Upper lobe of left lung (tissue), 6 donors: Measurements from ENCODE around the gene NUDT16. TPM values are rescaled to one million over a fixed set of nuclear protein-coding genes. Genes with fewer than 3 reads are reported as not detected.
"Not testable (repeated sequence)": the region's sequence is repeated elsewhere in the genome, so short reads cannot be mapped to it uniquely, and the experiment has no call there.

Source experiments
- ATAC-seq, 2 donors: fragments of 200-7000 bp; cut with Tn5 transposase; one replicate each; pipeline ENCODE4 v1.9.1; 2022; ENCODE audit warnings: mild to moderate bottlenecking in 2 of 2, moderate library complexity in 2 of 2; ENCODE audit not compliant: low FRiP score in 2 of 2
- DNase-seq, 2 donors: peaks; one replicate each; pipeline ENCODE4 v3.0.0-alpha.2; 2019 to 2020
- H3K27ac ChIP-seq, 4 donors: fragments of 200-600 bp; sonication (generic); one replicate each; pipeline ENCODE4 v1.5.1; 2016 to 2019
- H3K27me3 ChIP-seq, 4 donors: fragments of 200-600 bp; sonication (generic); one replicate each; pipeline ENCODE4 v1.5.1; 2017 to 2019
- H3K36me3 ChIP-seq, 4 donors: fragments of 200-600 bp; sonication (generic); one replicate each; pipeline ENCODE4 v1.5.1; 2016 to 2019
- H3K4me1 ChIP-seq, 4 donors: fragments of 200-600 bp; sonication (generic); one replicate each; pipeline ENCODE4 v1.5.1; 2018 to 2019
- H3K4me3 ChIP-seq, 4 donors: fragments of 200-600 bp; sonication (generic); one replicate each; pipeline ENCODE4 v1.5.1; 2017 to 2019; ENCODE audit warnings: mild to moderate bottlenecking in 2 of 4, moderate library complexity in 1 of 4
- H3K9me3 ChIP-seq, 4 donors: fragments of 200-600 bp; sonication (generic); one replicate each; pipeline ENCODE4 v1.5.1; 2018 to 2019
- EP300 ChIP-seq, 4 donors: sonication (generic); formaldehyde crosslinking; IDR thresholded peaks; one replicate each; pipeline ENCODE4 v1.5.1; 2017; ENCODE audit warnings: antibody characterized with exemption in 4 of 4, control low read depth in 2 of 4
- POLR2A ChIP-seq, 4 donors: fragments of 450-650 bp; IDR thresholded peaks; one replicate each; pipeline ENCODE4 v1.5.1; 2016 to 2017; ENCODE audit warnings: antibody characterized with exemption in 4 of 4, mild to moderate bottlenecking in 2 of 4
- POLR2AphosphoS5 ChIP-seq, 2 donors: sonication (generic); formaldehyde crosslinking; IDR thresholded peaks; one replicate each; pipeline ENCODE4 v1.5.1; 2017; ENCODE audit warnings: antibody characterized with exemption in 2 of 2
- WGBS, 2 donors: methylation state at CpG; one replicate each; pipeline ENCODE4 v1.1.5; 2017 to 2018; 5-methylcytosine and 5-hydroxymethylcytosine counted together
- total RNA-seq, 6 donors: library from RNA; depleted of rRNA in 4 of 6; stranded (reverse); fragments of >200 nt in 4 of 6; gene quantifications; one replicate each; pipeline versions ENCODE4 v1.1.0 to v1.2.1, GENCODE V29; 2016 to 2021
- TF ChIP-seq, protein P1 (sequence below), 6 experiments: fragments of 450-650 bp in 4 of 6; fragments of 200-600 bp in 2 of 6; sonication (generic) in 2 of 6; IDR thresholded peaks; one replicate each; pipeline ENCODE4 v1.5.1; 2016 to 2019; ENCODE audit warnings: antibody characterized with exemption in 6 of 6
- donor health status: DM: no; HTN: no; CAD: no; lungs with moderate emphysema.
- donor health status: DM: no; HTN: yes; CAD: no; lungs with severe emphysema.

NUDT16 gene
- total RNA-seq, 6 donors from 2014 or later = 35.0 to 70.8 (median 63.4) TPM

DNA sequence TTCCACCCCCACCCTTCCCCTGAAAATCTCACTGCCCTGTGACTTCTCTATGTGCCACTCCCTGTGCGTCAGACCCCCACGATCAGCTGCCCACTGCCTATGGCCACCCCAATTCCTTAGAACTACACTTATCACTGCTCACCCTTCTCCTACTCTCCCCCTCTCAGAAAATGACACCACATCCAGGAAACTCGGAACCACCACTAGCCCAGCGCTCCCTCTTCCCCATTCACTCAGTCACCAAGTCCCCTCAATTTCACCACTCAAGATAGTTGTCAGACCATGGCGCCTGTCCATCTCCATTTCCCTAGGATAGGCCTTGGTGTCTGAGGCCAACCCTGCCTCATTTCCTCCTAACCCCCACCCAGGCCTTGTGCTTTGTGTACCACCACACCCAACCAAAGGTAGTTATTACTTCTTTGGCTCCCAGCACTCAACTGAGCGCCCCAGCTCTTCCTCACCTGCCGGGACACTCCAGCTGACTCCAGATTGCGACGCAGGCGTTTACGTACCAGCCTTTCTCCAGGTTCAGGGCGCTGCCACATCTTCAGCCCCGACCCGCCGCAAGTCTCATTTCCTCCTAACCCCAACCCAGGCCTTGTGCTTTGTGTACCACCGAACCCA lies 641 bp upstream of the NUDT16 start:
- ATAC-seq (peak in 1 of 2 donors; percentile 6), DNase-seq (peak in 1 of 2 donors; percentile 34)

DNA sequence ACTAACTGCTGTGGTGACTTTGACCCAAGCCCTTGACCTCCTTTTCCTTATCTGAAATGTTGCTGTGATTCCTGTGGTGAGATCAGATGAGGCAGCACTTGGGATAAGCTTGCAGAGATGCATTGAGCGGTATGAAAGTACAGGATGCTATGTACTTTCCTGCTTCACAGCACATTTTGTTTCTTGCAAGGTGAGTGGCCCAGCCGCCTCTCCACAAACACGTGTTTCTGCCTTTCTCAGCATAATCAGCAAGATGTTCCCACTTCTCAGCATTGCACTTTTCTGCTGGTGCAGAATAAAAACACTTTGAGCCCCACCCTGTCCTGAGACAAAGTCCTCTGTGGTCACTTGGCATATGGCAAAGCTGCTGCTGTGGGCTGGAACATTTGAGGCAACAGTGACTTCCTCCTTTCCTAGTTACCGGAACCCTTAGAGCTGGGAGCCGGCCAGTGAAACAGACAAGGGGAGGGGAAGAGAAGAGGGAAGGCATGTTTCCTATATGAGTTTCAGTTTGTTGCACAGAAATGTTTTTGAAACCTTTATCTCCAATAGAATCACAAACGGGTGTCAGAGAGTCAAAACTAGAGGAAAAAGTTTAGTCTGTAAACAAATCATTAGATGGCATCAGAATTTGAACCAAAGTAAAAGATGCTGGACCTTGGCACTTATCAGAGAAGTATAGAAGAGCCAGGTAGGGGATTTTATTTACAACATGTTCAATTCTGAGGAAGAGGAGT lies 5.0 kb downstream of the NUDT16 start:
- H3K4me3 ChIP-seq = no peak overlapping the region
- WGBS, 2 donors = 19 to 21% methylated on average over 6 of the region's 6 CpGs
- H3K4me1 ChIP-seq = peaks cover 55 to 63% (median 61%) of the 10 kb centered on the region in 4 donors
- H3K27ac ChIP-seq = peak overlapping the region; percentile 80 to 98 (median 88)
- no peaks in the 10 kb centered on the region for H3K9me3 ChIP-seq
- H3K36me3 ChIP-seq = peaks cover 0 to 23% (median 6%) of the 10 kb centered on the region in 4 donors
- TF ChIP-seq EP300 (IDR thresholded peaks at IDR 0.05) (peak; percentile 43 to 99 (median 96)), POLR2AphosphoS5 (IDR thresholded peaks at IDR 0.05) (peak; percentile 89), POLR2A (IDR thresholded peaks at IDR 0.05) (peak in 2 of 4 donors; percentile 21 to 50)
- TF ChIP-seq, protein P1, sequence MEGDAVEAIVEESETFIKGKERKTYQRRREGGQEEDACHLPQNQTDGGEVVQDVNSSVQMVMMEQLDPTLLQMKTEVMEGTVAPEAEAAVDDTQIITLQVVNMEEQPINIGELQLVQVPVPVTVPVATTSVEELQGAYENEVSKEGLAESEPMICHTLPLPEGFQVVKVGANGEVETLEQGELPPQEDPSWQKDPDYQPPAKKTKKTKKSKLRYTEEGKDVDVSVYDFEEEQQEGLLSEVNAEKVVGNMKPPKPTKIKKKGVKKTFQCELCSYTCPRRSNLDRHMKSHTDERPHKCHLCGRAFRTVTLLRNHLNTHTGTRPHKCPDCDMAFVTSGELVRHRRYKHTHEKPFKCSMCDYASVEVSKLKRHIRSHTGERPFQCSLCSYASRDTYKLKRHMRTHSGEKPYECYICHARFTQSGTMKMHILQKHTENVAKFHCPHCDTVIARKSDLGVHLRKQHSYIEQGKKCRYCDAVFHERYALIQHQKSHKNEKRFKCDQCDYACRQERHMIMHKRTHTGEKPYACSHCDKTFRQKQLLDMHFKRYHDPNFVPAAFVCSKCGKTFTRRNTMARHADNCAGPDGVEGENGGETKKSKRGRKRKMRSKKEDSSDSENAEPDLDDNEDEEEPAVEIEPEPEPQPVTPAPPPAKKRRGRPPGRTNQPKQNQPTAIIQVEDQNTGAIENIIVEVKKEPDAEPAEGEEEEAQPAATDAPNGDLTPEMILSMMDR (IDR thresholded peaks at IDR 0.05) = peak in 1 of 6 experiments; percentile 7
- peak; percentile 76 to 90 for ATAC-seq
- DNase-seq = peak in 1 of 2 donors; percentile 94
- H3K27me3 ChIP-seq = no peaks in the 10 kb centered on the region

More for the DNA sequence above, 641 bp upstream of the NUDT16 start:
- peak in 1 of 4 donors; percentile 10 for TF ChIP-seq POLR2A (IDR thresholded peaks at IDR 0.05)
- TF ChIP-seq POLR2AphosphoS5 (IDR thresholded peaks at IDR 0.05) = peak in 1 of 2 donors; percentile 83
- H3K27ac ChIP-seq = peak overlapping the region; percentile 93 to 98 (median 94)
- H3K27me3 ChIP-seq, H3K9me3 ChIP-seq: not testable (repeated sequence)
- H3K4me1 ChIP-seq = peaks cover 37 to 49% (median 41%) of the 10 kb centered on the region in 4 donors
- WGBS, 2 donors = 5 to 6% methylated on average over 15 to 16 of the region's 16 CpGs
- peaks cover 0 to 25% (median 6%) of the 10 kb centered on the region in 4 donors for H3K36me3 ChIP-seq
- peak overlapping the region; percentile 70 to 96 (median 84) for H3K4me3 ChIP-seq

DNA sequence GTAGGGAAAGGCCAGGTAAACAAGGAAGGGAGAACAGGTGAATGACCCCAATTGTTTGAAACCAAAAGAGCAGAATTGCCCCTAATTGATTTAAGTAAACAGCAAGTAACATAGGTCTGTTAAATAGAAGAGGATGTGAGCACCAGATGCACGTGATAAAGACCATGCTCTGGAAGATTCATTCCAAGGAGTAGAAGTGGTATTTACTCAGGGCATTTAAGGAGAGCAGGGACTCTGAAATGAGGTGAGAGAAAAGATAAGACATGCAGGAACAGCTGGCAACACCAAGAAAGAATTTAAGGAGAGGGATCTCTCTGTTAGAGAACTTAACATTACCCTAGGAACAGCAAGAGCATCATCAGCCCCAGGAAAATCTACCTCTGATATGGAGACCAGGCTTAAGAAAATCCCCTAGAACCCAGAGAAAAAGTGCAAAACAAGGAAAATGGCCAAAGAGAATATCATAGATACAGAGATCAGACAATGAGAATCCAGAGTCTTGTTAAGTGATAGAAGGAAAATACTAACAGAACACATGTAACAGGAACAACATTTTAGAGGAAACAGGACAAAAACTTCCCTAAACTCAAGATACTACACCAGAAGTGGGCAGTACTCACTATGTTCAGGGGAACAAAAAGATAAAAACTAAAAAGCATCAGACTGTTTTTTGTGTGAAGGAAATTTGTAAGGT lies 6.4 kb downstream of the NUDT16 start:
- DNase-seq = no peak
- H3K27me3 ChIP-seq = no peaks in the 10 kb centered on the region
- H3K36me3 ChIP-seq = peaks cover 0 to 23% (median 6%) of the 10 kb centered on the region in 4 donors
- H3K27ac ChIP-seq = peak overlapping the region; percentile 80 to 98 (median 88)
- 29 to 41% methylated on average over 1 of the region's 1 CpG for WGBS, 2 donors
- no peaks in the 10 kb centered on the region for H3K9me3 ChIP-seq
- peaks cover 50 to 55% (median 52%) of the 10 kb centered on the region in 4 donors for H3K4me1 ChIP-seq
- H3K4me3 ChIP-seq = no peak overlapping the region
- TF ChIP-seq EP300 (IDR thresholded peaks at IDR 0.05) = no peak
- TF ChIP-seq, protein P1 (IDR thresholded peaks at IDR 0.05) = no peak
- no peak for TF ChIP-seq POLR2AphosphoS5 (IDR thresholded peaks at IDR 0.05)
- TF ChIP-seq POLR2A (IDR thresholded peaks at IDR 0.05) = no peak
- no peak for ATAC-seq

DNA sequence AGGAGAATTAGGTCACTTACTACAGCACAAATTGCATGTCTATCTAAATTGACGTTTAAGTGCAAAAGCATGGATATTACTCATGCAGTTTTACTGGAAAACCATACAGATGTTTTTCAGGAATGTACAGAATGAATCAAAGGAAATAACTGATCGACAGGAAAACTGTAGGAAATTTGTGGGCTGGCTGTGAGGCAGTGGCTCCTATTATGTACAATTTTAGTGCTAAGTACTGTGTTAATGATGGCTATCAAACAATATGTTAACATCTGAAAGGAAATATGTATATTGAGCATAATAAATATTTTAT lies 6.9 kb downstream of the NUDT16 start:
- TF ChIP-seq POLR2A (IDR thresholded peaks at IDR 0.05) (no peak), EP300 (IDR thresholded peaks at IDR 0.05) (no peak), POLR2AphosphoS5 (IDR thresholded peaks at IDR 0.05) (no peak)
- TF ChIP-seq, protein P1 (IDR thresholded peaks at IDR 0.05) = no peak
- Histone ChIP-seq H3K4me3 (no peak overlapping the region), H3K9me3 (no peaks in the 10 kb centered on the region), H3K4me1 (peaks cover 47 to 50% (median 48%) of the 10 kb centered on the region in 4 donors), H3K36me3 (peaks cover 0 to 20% (median 4%) of the 10 kb centered on the region in 4 donors), H3K27me3 (no peaks in the 10 kb centered on the region), H3K27ac (peak overlapping the region in 2 of 4 donors; percentile 8 to 87)
- no peak for DNase-seq
- no peak for ATAC-seq
- WGBS, 2 donors = 46 to 54% methylated on average over 2 of the region's 2 CpGs

DNA sequence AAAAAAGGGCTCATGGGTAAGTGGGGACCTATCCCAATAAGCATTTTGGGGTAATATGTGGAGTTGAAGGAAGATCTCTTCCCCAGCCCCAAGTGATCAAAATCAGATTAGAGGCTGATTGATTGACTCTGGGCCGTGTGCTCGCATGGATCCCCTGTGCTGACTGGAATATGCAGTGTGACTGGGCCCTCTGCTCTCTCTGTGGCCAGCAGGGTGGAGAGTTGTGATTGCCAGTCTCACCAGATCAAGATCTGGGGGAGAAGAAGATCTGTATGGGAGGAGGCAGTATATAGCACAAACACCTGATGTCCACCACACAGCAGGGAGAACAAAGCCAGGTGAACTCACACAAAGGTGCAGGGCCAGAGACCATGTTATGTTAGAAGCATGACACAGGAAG lies 8.8 kb downstream of the NUDT16 start:
- no peak for TF ChIP-seq POLR2A (IDR thresholded peaks at IDR 0.05)
- TF ChIP-seq, protein P1 (IDR thresholded peaks at IDR 0.05) = no peak
- no peak for TF ChIP-seq EP300 (IDR thresholded peaks at IDR 0.05)
- no peak for TF ChIP-seq POLR2AphosphoS5 (IDR thresholded peaks at IDR 0.05)
- Histone ChIP-seq H3K27ac (no peak overlapping the region), H3K27me3 (no peaks in the 10 kb centered on the region), H3K4me3 (no peak overlapping the region), H3K9me3 (no peaks in the 10 kb centered on the region), H3K4me1 (peaks cover 31 to 33% (median 32%) of the 10 kb centered on the region in 4 donors), H3K36me3 (peaks cover 0 to 5% (median 0%) of the 10 kb centered on the region in 4 donors)
- 75 to 89% methylated on average over 2 of the region's 2 CpGs for WGBS, 2 donors
- ATAC-seq = no peak
- no peak for DNase-seq
